Hepatocyte (in vitro differentiated cells): ENCODE data around the gene RBBP8NL. TPM values are rescaled to one million over a fixed set of nuclear protein-coding genes. Genes with fewer than 3 reads are reported as not detected.

ENCODE experiments used
- DNase-seq: peaks from one replicate; pipeline ENCODE4 v3.0.0-alpha.2; 2016; ENCODE audit warnings: low spot score
- H2AFZ ChIP-seq: fragments of 200-600 bp; sonication (generic); 2 replicates; pipeline ENCODE4 v1.6.0; 2016; ENCODE audit warnings: antibody characterized with exemption, mild to moderate bottlenecking
- H3K27ac ChIP-seq: fragments of 200-600 bp; sonication (generic); 2 replicates; pipeline ENCODE4 v1.5.1; 2016; ENCODE audit warnings: mild to moderate bottlenecking
- H3K27me3 ChIP-seq: fragments of 200-600 bp; sonication (generic); 2 replicates; pipeline ENCODE4 v1.6.1; 2016
- H3K36me3 ChIP-seq: fragments of 200-600 bp; sonication (generic); replicated peaks from 2 replicates; pipeline ENCODE4 v1.5.1; 2016; ENCODE audit warnings: low read depth; ENCODE audit not compliant: insufficient read depth
- H3K4me1 ChIP-seq: fragments of 200-600 bp; sonication (generic); 2 replicates; pipeline ENCODE4 v1.5.1; 2016; ENCODE audit warnings: mild to moderate bottlenecking, moderate library complexity; ENCODE audit not compliant: insufficient read depth
- H3K4me2 ChIP-seq: fragments of 200-600 bp; sonication (generic); 2 replicates; pipeline ENCODE4 v1.6.0; 2016
- H3K4me3 ChIP-seq: fragments of 200-600 bp; sonication (generic); 2 replicates; pipeline ENCODE4 v1.5.1; 2016; ENCODE audit warnings: mild to moderate bottlenecking
- H3K79me2 ChIP-seq: fragments of 200-600 bp; sonication (generic); 2 replicates; pipeline ENCODE4 v1.6.0; 2017; ENCODE audit warnings: mild to moderate bottlenecking
- H3K9me2 ChIP-seq: fragments of 200-600 bp; sonication (generic); replicated peaks from 2 replicates; pipeline ENCODE4 v1.6.0; 2017; ENCODE audit warnings: mild to moderate bottlenecking; ENCODE audit not compliant: insufficient read depth
- H3K9me3 ChIP-seq: fragments of 200-600 bp; sonication (generic); 2 replicates; pipeline ENCODE4 v1.5.1; 2016; ENCODE audit warnings: low read depth, mild to moderate bottlenecking
- H4K20me1 ChIP-seq: fragments of 200-600 bp; sonication (generic); 2 replicates; pipeline ENCODE4 v1.6.0; 2016; ENCODE audit warnings: mild to moderate bottlenecking; ENCODE audit not compliant: insufficient read depth, poor library complexity, severe bottlenecking
- CTCF ChIP-seq: fragments of 200-600 bp; sonication (generic); IDR thresholded peaks from 2 replicates; pipeline ENCODE4 v1.5.1; 2016; ENCODE audit warnings: antibody characterized with exemption, mild to moderate bottlenecking; ENCODE audit not compliant: poor library complexity
- EZH2 ChIP-seq: fragments of 200-600 bp; sonication (generic); IDR thresholded peaks from 2 replicates; pipeline ENCODE4 v1.6.1; 2016; ENCODE audit warnings: antibody characterized with exemption, mild to moderate bottlenecking, borderline replicate concordance
- EZH2phosphoT487 ChIP-seq: fragments of 200-600 bp; sonication (generic); IDR thresholded peaks from one replicate; pipeline ENCODE4 v1.6.1; 2018; ENCODE audit warnings: antibody characterized with exemption, mild to moderate bottlenecking, low read depth, moderate library complexity; ENCODE audit not compliant: unreplicated experiment, severe bottlenecking
- WGBS: methylation state at CpG from one replicate; pipeline ENCODE4 v1.1.6; 2016; ENCODE audit warnings: low lambda C conversion rate; ENCODE audit errors: missing lambda C conversion rate; 5-methylcytosine and 5-hydroxymethylcytosine counted together
- polyA plus RNA-seq: library from polyadenylated mRNA; unstranded; fragments of >200 nt; fragmentation: Nextera tagmentation; extraction: Ambion mirVana; gene quantifications from 2 replicates; pipeline ENCODE4 v1.2.1, GENCODE V29; 2016
- total RNA-seq: library from RNA; depleted of rRNA; stranded (reverse); fragments of >200 nt; gene quantifications from 2 replicates; pipeline ENCODE4 v1.2.3, GENCODE V29; 2014

Gene RBBP8NL
- total and polyA plus RNA-seq, 2 experiments from 2014 or later: 5.7 to 6.4 TPM

GRCh38 chr20:62386383-62387218 lies 40.7 kb downstream of the RBBP8NL start, which contains the start of gene RPS21:
Gene RPS21, plus strand, starts transcription at chr20:62387103. Its CDS starts 236 bp downstream, at chr20:62387339.
- H2AFZ ChIP-seq: peak within 1 kb of the TSS; percentile 77
- no peaks in the 10 kb centered on the region for H3K9me3 ChIP-seq
- peak within 1 kb of the TSS; percentile 96 for H3K4me3 ChIP-seq
- peak; percentile 96 for DNase-seq
- peaks cover 52% of the 10 kb centered on the region for H3K79me2 ChIP-seq
- H3K36me3 ChIP-seq: peaks cover 7% of the 10 kb centered on the region
- no peaks in the 10 kb centered on the region for H3K27me3 ChIP-seq
- H3K4me1 ChIP-seq: peaks cover 15% of the 10 kb centered on the region
- H3K4me2 ChIP-seq: peak within 1 kb of the TSS; percentile 99
- TF ChIP-seq CTCF (no peak), EZH2phosphoT487 (no peak), EZH2 (no peak)
- H3K27ac ChIP-seq: peak within 1 kb of the TSS; percentile 95
- 1% methylated on average over 61 of the region's 83 CpGs for WGBS
- no peaks in the 10 kb centered on the region for H3K9me2 ChIP-seq
- peaks cover 11% of the 10 kb centered on the region for H4K20me1 ChIP-seq

GRCh38 chr20:62382306-62383198 lies 44.8 kb downstream of the RBBP8NL start:
- H3K4me2 ChIP-seq: no peak overlapping the region
- TF ChIP-seq CTCF: peak; percentile 80
- TF ChIP-seq EZH2phosphoT487: no peak
- peaks cover 22% of the 10 kb centered on the region for H3K4me1 ChIP-seq
- H3K4me3 ChIP-seq: no peak overlapping the region
- H4K20me1 ChIP-seq: peaks cover 4% of the 10 kb centered on the region
- no peaks in the 10 kb centered on the region for H3K36me3 ChIP-seq
- H3K9me3 ChIP-seq: no peaks in the 10 kb centered on the region
- H2AFZ ChIP-seq: no peak overlapping the region
- H3K9me2 ChIP-seq: no peaks in the 10 kb centered on the region
- no peaks in the 10 kb centered on the region for H3K27me3 ChIP-seq
- H3K27ac ChIP-seq: no peak overlapping the region
- peaks cover 34% of the 10 kb centered on the region for H3K79me2 ChIP-seq
- DNase-seq: peak; percentile 94
- 47% methylated on average over 18 of the region's 18 CpGs for WGBS

DNA sequence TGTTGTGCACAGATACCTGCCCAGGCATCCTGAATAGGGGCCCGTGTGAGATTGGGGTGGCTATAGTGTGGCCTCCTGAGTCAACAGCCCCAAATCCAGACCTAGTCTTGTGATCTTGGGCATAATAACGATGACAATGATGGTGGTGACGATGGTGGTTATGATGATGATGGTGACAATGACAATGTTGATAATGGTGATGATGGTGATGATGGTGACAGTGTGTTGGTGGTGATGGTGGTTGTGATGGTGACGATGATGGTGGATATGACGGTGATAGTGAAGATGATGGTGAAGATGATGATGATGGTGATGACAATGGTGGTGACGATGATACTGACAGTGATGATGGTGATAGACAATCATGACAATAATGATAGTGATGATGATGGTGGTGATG lies 45.5 kb downstream of the RBBP8NL start:
- Histone ChIP-seq H3K27me3 (no peaks in the 10 kb centered on the region), H3K79me2 (peaks cover 28% of the 10 kb centered on the region), H3K4me3 (no peak overlapping the region), H4K20me1 (no peaks in the 10 kb centered on the region), H3K4me2 (no peak overlapping the region), H3K27ac (no peak overlapping the region), H3K36me3 (no peaks in the 10 kb centered on the region), H3K4me1 (peaks cover 28% of the 10 kb centered on the region), H2AFZ (no peak overlapping the region), H3K9me2 (no peaks in the 10 kb centered on the region), H3K9me3 (no peaks in the 10 kb centered on the region)
- 70% methylated on average over 6 of the region's 6 CpGs for WGBS
- TF ChIP-seq CTCF (no peak), EZH2 (no peak), EZH2phosphoT487 (no peak)
- DNase-seq: no peak
